HG03342 (cell line): ENCODE measurements around the gene KIN.
"Not testable (repeated sequence)": the region's sequence is repeated elsewhere in the genome, so short reads cannot be mapped to it uniquely, and the experiment has no call there.

ENCODE experiments used
- ATAC-seq: cut with Tn5 transposase; IDR thresholded peaks from one replicate; pipeline ENCODE4 v1.9.1; 2021; ENCODE audit warnings: mild to moderate bottlenecking, moderate library complexity; ENCODE audit not compliant: unreplicated experiment

KIN gene

GRCh38 chr10:7794251-7795026 is 6.6 kb upstream of the KIN start:
- ATAC-seq, result no peak

GRCh38 chr10:7792541-7792940 is 4.7 kb upstream of the KIN start:
- no peak for ATAC-seq

DNA sequence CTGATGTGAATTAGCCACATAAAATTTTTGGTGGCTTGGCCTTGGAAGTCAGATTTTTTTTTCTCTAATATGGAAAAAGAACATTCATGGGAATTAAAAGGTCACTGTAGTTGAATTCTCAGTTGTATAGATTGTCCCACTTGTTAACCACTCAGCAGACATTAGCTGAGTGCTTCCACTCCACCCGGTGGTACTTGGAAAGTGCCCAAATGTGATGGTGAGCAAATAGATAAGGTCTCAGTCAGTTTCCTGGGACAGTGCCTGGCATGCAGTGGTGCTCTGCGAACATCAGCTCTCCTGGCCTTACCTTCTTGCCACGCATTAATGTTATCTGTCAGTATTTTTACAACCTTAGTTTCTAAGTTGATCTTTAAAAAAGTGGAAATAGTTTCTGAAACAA is 1.6 kb upstream of the KIN start:
- no peak for ATAC-seq

GRCh38 chr10:7788639-7789286 is 970 bp upstream of the KIN start:
- peak; percentile 6 for ATAC-seq

DNA sequence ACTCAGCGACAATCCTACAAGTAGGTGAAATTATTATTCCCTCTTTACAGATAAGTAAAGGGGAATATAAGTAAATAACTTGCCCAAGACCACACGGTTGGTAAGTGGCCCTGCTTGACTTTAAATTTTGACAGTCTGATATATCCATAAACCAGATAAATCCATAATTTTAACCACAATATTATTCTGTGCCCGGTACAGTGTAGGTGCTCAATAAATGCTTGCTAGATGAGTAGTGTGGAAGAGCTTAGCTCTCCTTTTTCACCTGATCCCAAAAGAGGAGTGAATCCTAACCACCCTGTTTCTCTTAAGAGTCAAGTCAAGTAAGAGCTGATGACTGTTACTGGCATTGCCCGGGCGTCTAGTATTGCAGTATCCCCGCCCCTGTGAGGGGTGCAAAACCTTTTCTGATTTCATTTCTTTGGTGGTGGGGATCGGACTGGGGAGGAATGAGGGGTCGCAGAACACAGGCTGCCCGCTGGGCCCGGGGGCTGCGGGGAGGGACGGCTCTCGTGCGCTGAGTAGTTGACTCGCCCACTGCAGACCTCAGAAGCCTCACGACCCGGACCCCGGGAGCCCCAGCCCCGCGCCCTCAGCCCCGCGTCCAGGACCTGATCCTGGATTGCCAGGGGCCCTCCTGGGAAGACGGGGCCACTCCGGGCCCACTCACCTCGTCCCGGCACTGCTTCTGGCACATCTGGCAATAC is 490 bp downstream of the KIN start:
- peak; percentile 4 for ATAC-seq

- no peak for ATAC-seq
These were observed 1.4 kb downstream of the KIN start for GRCh38 chr10:7786430-7786829.

DNA sequence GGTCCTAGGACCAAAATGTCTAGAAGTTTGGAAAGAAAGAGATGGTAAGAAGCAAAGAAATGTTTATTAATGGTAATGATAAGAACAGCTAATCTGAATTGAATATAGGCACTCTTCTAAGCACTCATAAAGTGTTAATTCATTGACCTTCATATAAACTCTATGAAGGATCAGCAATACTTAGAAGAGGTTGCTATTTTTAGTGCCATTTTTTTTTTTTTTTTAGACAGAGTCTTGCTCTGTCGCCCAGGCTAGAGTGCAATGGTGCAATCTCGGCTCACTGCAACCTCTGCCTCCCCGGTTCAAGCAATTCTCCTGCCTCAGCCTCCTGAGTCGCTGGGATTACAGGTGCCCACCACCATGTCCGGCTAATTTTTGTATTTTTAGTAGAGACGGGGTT is 5.6 kb downstream of the KIN start:
- not testable (repeated sequence) for ATAC-seq

GRCh38 chr10:7776777-7777176 is 11.0 kb downstream of the KIN start:
- no peak for ATAC-seq

GRCh38 chr10:7773845-7774801 is 13.7 kb downstream of the KIN start:
- no peak for ATAC-seq

DNA sequence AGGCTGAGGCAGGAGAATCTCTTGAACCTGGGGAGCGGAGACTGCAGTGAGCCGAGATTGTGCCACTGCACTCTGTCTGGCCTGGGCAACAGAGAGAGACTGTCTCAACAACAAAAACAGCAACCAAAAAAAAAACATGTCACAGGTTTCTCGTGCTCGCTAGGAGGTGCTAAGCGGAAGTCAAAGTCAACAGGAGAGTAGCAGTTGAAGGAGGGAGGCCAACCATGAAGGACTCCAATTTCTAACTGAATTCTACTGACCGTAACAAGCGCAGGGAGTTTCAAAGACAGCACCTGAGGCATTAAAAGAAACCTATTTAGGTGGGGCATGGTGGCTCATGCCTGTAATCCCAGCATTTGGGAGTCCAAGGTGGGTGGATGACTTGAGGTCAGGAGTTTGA is 19.4 kb downstream of the KIN start:
- no peak for ATAC-seq

DNA sequence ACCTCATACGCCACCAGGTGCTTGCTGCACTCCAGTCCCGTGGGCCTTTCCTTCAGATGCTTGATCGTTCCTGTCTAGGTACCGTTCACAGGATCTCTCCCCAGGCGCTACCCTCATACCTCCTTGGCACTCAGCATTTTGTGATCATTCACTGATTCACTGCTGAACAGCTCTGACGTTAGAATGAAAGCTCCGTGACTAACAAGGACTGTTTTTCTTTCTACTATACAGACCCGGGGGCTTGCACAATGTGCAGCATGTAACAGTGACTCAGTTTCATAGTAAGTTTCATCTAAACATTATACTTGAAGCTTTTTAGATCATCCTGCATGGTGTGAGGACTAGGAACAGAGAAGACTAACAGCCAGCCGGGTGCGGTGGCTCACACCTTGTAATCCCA is 20.6 kb downstream of the KIN start:
- no peak for ATAC-seq

DNA sequence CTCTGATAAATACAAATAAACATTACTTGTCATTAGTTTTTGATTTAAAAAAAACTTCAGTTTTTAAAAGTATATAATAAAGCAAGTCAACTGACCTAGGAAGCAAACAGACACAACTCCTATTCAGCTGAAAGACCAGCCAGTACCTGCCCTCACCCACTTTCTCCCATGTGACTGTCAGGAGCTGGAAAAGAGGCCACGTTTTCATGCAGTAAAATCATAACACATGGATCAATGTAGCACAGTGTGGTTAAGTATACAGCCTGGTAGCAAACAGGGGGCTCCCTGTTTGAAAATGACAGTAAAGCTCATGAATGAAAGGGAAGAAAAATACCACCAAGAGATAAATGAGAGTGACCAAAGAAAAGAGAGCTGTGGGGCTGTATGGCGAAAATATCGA is 21.6 kb downstream of the KIN start:
- no peak for ATAC-seq

DNA sequence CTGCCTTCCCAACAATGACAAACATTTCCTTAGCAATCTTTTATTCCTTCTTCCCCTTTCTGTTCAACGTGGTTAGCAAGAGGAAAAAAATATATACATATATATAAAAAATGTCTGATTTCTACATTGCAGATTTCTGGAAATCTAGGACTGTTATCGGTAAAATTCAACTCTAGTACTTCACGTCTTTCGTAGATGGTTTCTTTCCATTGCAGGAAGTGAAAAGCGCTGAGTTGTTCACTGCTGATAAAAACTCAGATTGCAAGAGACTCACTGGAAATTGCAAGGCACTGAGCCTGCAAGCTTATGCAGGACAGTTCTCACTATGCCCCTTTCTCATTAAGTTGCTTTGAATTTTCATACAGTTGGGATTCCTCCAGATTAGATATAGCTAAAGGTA is 23.9 kb downstream of the KIN start:
- ATAC-seq, result no peak

DNA sequence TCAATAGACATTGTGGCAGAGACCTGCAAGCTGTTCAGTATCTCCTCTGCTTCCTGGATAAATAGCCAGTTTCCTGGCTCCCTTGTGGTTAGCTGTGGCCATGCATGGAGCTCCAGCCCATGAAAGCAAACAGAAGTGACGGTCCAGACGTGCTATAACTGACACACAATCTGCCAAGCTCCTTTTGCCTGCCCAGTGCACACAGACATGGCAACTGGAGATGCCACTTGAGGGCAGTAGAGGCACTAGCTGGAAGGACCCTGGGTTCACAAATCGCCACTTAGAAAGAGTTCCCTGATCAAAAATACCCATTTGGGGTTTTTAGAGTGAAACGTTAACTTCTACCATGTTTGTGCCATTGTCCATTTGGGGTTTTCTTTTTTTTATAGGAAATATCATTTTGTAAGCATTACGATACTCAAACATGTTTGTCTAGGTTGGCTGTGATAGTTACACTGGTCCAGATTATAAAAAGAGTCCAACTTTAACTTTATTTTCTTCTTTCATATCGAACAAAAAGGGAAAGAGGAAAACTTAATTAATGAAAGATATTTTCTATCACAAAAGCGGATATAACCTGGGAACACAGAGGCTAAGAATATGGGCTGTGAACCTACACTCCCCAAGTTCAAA is 31.3 kb downstream of the KIN start:
- no peak for ATAC-seq

- no peak for ATAC-seq
These were observed 32.7 kb downstream of the KIN start for GRCh38 chr10:7755103-7755502.

DNA sequence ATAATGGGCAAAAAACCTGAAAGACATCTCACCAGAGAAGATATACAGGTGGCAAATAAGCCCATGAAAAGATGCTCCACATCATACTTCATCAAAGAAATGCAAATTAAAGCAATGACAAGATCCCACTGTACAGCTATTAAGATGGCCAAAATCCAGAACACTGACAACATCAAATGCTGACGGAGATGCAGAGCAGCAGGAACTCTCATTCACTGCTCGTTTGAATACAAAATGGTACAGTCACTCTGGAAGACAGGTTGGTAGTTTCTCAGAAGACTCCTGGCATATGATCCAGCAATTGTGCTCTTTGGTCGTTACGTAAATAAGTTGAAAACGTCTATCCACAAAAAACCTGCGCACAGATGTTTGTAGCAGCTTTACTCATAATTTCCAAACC is 35.5 kb downstream of the KIN start:
- ATAC-seq, result no peak

DNA sequence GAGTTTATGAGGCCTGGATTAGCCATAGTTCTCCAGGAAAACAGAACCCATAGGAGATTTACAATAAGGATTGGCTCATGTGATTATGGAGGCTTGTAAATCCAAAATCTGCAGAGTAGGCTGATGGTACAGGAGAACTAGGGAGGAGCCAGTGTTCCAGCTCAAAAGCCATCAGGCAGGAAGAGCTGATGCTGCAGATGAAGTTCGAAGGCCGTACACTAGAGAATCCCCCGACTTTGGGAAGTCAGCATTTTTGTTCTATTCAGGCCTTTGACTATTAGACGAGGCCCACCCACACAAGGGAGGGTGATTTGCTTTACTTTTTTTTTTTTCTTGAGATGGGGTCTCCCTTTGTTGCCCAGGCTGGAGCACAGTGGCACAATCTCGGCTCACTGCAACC is 37.6 kb downstream of the KIN start:
- no peak for ATAC-seq

DNA sequence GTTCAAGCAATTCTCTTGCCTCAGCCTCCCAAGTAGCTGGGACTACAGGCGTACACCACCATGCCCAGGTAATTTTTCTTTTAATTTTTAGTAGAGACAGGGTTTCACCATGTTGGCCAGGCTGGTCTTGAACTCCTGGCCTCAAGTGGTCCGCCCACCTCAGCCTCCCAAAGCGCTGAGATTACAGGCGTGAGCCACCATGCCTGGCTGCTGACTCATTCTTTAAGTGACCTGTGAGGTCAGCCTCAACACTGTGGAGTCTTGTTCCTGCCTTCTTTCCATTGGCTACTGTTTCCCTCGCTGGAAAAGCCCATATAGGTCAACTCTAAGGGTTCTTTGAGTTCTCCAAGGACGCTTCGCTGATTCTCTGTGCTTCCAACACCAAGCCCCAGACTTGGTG is 39.2 kb downstream of the KIN start:
- not testable (repeated sequence) for ATAC-seq

DNA sequence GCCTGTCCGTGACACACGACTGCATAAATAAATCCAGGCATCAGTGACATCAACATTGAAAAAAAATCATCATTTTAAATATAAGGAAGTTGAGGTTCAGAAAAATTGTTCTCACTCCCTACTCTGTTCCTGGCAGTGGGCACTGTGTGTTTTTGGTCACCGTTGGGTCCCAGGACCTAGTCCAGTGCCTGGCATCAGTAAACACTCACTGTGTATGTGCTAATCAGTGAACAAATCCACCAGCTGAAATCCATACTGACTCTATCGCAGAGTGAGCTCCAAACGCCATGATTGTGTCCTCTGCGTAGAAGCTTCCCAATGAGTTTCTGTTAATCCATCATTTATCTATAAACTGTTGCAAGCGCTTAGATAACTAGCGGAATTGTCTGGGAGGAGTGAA is 43.5 kb downstream of the KIN start:
- no peak for ATAC-seq
